CD8-positive, alpha-beta memory T cell (primary cell): ENCODE measurements around the gene PPP4R4. TPM values are rescaled to one million over a fixed set of nuclear protein-coding genes. Genes with fewer than 3 reads are reported as not detected.

ENCODE experiments used
- CTCF ChIA-PET: fragments of 350-600 bp; sonication (Branson Sonifier 250); formaldehyde crosslinking; loops from one replicate; lab custom pipeline; 2021; ENCODE audit warnings: antibody characterized with exemption; lab: Charles Lee
- POLR2A ChIA-PET: fragments of 350-600 bp; sonication (Branson Sonifier 250); formaldehyde crosslinking; loops from one replicate; lab custom pipeline; 2021; ENCODE audit warnings: antibody characterized with exemption; lab: Charles Lee
- DNase-seq, 5 donors: peaks; one replicate each; pipeline versions ENCODE4 v3.0.0 to v3.0.0-alpha.2; 2020 to 2022; ENCODE audit warnings: mixed read lengths in 1 of 5
- H3K27ac ChIP-seq: one replicate; pipeline ENCODE4 v1.7.0; 2013; ENCODE audit warnings: low read depth, mild to moderate bottlenecking, low read length, moderate library complexity
- H3K27me3 ChIP-seq: 2 replicates; pipeline ENCODE4 v1.7.0; 2013; ENCODE audit warnings: low read length, mild to moderate bottlenecking; ENCODE audit not compliant: insufficient read depth, poor library complexity, severe bottlenecking
- H3K36me3 ChIP-seq: 2 replicates; pipeline ENCODE4 v1.7.0; 2013; ENCODE audit warnings: mild to moderate bottlenecking, low read length, moderate library complexity; ENCODE audit not compliant: insufficient read depth
- H3K4me1 ChIP-seq: 2 replicates; pipeline ENCODE4 v1.7.0; 2013; ENCODE audit warnings: mild to moderate bottlenecking, low read length, moderate library complexity; ENCODE audit not compliant: insufficient read depth
- H3K4me3 ChIP-seq: 2 replicates; pipeline ENCODE4 v1.7.0; 2013; ENCODE audit warnings: mild to moderate bottlenecking, low read length
- H3K9me3 ChIP-seq: 2 replicates; pipeline ENCODE4 v1.7.0; 2013; ENCODE audit warnings: mild to moderate bottlenecking, low read length
- H3K27ac Mint-ChIP-seq, 8 donors: one replicate each; pipeline ENCODE4 v1.8.0; 2020 to 2021; ENCODE audit warnings: mixed read lengths in 8 of 8, mild to moderate bottlenecking in 6 of 8, inconsistent platforms in 3 of 8, moderate library complexity in 3 of 8
- H3K27me3 Mint-ChIP-seq, 2 donors: one replicate each; pipeline ENCODE4 v1.8.0; 2020 to 2021; ENCODE audit warnings: mixed read lengths in 2 of 2, mild to moderate bottlenecking in 1 of 2, moderate library complexity in 1 of 2
- H3K36me3 Mint-ChIP-seq, 3 donors: one replicate each; pipeline ENCODE4 v1.8.0; 2020 to 2021; ENCODE audit warnings: mixed read lengths in 3 of 3, inconsistent platforms in 1 of 3, mild to moderate bottlenecking in 1 of 3
- H3K4me1 Mint-ChIP-seq, 3 donors: one replicate each; pipeline ENCODE4 v1.8.0; 2020 to 2021; ENCODE audit warnings: mixed read lengths in 3 of 3, inconsistent platforms in 1 of 3, mild to moderate bottlenecking in 1 of 3
- H3K4me3 Mint-ChIP-seq, 7 donors: one replicate each; pipeline ENCODE4 v1.8.0; 2020 to 2021; ENCODE audit warnings: mixed read lengths in 7 of 7, mild to moderate bottlenecking in 6 of 7, moderate library complexity in 4 of 7, inconsistent platforms in 2 of 7
- H3K9me3 Mint-ChIP-seq, 5 donors: one replicate each; pipeline ENCODE4 v1.8.0; 2020 to 2022; ENCODE audit warnings: mixed read lengths in 5 of 5, mild to moderate bottlenecking in 3 of 5, moderate library complexity in 2 of 5, inconsistent platforms in 1 of 5
- polyA plus RNA-seq: library from polyadenylated mRNA; unstranded; fragments of 300-500 nt; fragmentation: Illumina TruSeq; gene quantifications from one replicate; pipeline ENCODE4 v1.2.3, GENCODE V29; 2021
- total RNA-seq, 2 experiments: library from RNA; stranded (reverse); gene quantifications; one replicate each; pipeline ENCODE4 v1.2.3, GENCODE V29; 2021

Gene PPP4R4
- total and polyA plus RNA-seq, 3 experiments from 2014 or later, result 0.17 to 1.8 (median 1.2) TPM

DNA sequence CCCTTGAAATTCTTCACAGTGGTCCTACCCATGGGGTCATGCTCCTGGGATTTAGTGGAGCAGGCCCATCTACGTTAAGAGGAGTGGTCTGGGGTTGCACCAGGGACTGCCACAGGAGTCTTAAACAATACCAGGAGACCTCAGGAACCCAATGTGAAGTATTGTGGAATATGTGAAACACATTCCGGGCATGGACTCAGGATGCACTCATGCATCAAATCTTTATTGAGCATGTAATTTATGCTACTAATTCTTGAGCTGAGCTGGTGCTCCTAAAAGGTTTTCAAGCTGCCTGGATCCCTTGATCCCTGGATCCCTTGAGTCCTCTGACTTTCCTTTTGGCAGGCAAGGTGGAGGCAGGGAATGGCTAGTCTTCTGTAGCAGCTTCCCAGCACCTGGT, 110.1 kb downstream of the PPP4R4 start:
- Histone ChIP-seq H3K4me1 (no peaks in the 10 kb centered on the region), H3K27ac (no peak overlapping the region), H3K4me3 (no peak overlapping the region), H3K27me3 (no peaks in the 10 kb centered on the region), H3K9me3 (no peaks in the 10 kb centered on the region), H3K36me3 (no peaks in the 10 kb centered on the region)
- Mint-ChIP-seq H3K27ac (no peak overlapping the region), H3K9me3 (peaks cover 0 to 2% (median 0%) of the 10 kb centered on the region in 5 donors), H3K4me3 (no peak overlapping the region), H3K27me3 (peaks cover 4 to 7% of the 10 kb centered on the region in 2 donors), H3K4me1 (no peaks in the 10 kb centered on the region), H3K36me3 (no peaks in the 10 kb centered on the region)
- ChIA-PET POLR2A (no interaction called here), CTCF (no interaction called here)
- no peak for DNase-seq

DNA sequence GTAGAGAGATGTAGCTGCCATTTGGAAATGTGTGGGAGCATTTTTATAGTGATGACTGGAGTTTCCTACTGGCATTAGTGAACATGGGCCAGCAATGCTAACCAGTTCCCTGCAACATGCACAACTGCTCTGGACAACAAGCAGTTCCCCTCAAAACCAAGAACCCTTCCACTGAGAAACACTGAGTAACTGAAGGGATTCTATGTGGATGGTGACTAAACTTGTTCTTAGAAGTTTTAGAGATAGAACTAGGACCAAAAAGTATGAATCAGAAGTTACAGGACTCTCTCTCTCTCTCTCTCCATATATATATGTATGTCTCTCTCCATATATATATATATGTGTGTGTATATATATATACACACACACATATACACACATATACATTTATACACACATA, 111.0 kb downstream of the PPP4R4 start:
- Mint-ChIP-seq H3K4me3 (no peak overlapping the region), H3K27ac (no peak overlapping the region), H3K27me3 (peaks cover 4 to 8% of the 10 kb centered on the region in 2 donors), H3K4me1 (no peaks in the 10 kb centered on the region), H3K36me3 (no peaks in the 10 kb centered on the region), H3K9me3 (peaks cover 0 to 2% (median 0%) of the 10 kb centered on the region in 5 donors)
- H3K9me3 ChIP-seq, result no peaks in the 10 kb centered on the region
- H3K36me3 ChIP-seq, result no peaks in the 10 kb centered on the region
- ChIA-PET CTCF (no interaction called here), POLR2A (no interaction called here)
- H3K27me3 ChIP-seq, result no peaks in the 10 kb centered on the region
- DNase-seq, result no peak
- H3K4me3 ChIP-seq, result no peak overlapping the region
- H3K27ac ChIP-seq, result no peak overlapping the region
- no peaks in the 10 kb centered on the region for H3K4me1 ChIP-seq

DNA sequence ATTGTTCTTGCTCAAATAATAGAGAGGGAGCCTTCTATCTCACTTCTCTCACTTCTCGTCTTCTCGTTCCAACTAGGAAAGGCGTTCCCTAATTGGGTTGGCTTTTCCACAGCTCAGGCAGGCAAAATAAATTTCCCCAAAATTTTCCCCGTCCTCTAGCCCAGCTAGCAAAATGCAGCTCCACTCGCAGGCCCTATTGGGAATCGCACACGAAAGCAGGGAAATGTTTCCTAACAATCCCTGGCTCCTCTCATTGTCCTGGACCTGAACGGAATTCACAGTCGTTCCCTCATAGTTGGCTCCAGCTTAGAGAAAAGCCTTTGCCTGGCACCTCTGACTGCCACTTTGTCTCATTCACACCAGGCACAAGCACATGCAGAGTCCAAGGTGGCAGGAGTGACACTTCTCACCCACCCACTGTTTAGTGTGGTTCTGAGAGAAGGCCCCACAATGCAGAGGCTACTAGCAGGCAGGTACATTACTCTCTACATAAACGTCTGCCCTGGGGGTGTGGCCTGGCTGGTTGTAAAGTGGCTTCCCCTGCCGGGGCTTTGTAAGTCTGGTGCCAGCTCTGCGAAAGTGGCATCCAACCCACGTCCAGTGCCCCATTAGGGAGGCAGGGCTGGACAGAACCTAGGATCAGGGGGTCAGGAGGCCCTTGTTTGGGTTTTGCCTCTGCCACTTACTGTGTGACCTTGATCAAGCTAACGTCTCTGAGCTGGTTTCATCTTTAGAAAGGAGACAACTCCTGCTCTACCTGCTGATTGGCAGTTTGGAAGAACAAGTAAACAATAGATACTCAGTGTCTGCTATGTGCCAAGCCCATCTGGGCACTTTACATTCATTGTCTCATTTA, 114.7 kb downstream of the PPP4R4 start:
- no peak overlapping the region for H3K27ac ChIP-seq
- ChIA-PET POLR2A (no interaction called here), CTCF (no interaction called here)
- H3K9me3 Mint-ChIP-seq, result peaks cover 0 to 5% (median 0%) of the 10 kb centered on the region in 5 donors
- DNase-seq, result no peak
- H3K4me3 Mint-ChIP-seq, result no peak overlapping the region
- no peaks in the 10 kb centered on the region for H3K36me3 Mint-ChIP-seq
- no peaks in the 10 kb centered on the region for H3K27me3 ChIP-seq
- no peak overlapping the region for H3K27ac Mint-ChIP-seq
- peaks cover 4 to 10% of the 10 kb centered on the region in 2 donors for H3K27me3 Mint-ChIP-seq
- H3K4me1 ChIP-seq, result no peaks in the 10 kb centered on the region
- no peaks in the 10 kb centered on the region for H3K9me3 ChIP-seq
- H3K4me1 Mint-ChIP-seq, result no peaks in the 10 kb centered on the region
- no peaks in the 10 kb centered on the region for H3K36me3 ChIP-seq
- H3K4me3 ChIP-seq, result no peak overlapping the region

GRCh38 chr14:94290197-94290596, 116.1 kb downstream of the PPP4R4 start:
- H3K36me3 ChIP-seq, result no peaks in the 10 kb centered on the region
- no peaks in the 10 kb centered on the region for H3K9me3 ChIP-seq
- H3K36me3 Mint-ChIP-seq, result no peaks in the 10 kb centered on the region
- no peak for DNase-seq
- H3K4me3 ChIP-seq, result no peak overlapping the region
- no peaks in the 10 kb centered on the region for H3K4me1 Mint-ChIP-seq
- ChIA-PET CTCF (no interaction called here), POLR2A (no interaction called here)
- peaks cover 4 to 13% of the 10 kb centered on the region in 2 donors for H3K27me3 Mint-ChIP-seq
- no peaks in the 10 kb centered on the region for H3K4me1 ChIP-seq
- no peak overlapping the region for H3K4me3 Mint-ChIP-seq
- H3K9me3 Mint-ChIP-seq, result peaks cover 0 to 5% (median 0%) of the 10 kb centered on the region in 5 donors
- no peak overlapping the region for H3K27ac Mint-ChIP-seq
- no peaks in the 10 kb centered on the region for H3K27me3 ChIP-seq
- H3K27ac ChIP-seq, result no peak overlapping the region

GRCh38 chr14:94291159-94291905, 117.2 kb downstream of the PPP4R4 start:
- peaks cover 4 to 24% of the 10 kb centered on the region in 2 donors for H3K27me3 Mint-ChIP-seq
- H3K36me3 Mint-ChIP-seq, result no peaks in the 10 kb centered on the region
- no peaks in the 10 kb centered on the region for H3K4me1 Mint-ChIP-seq
- Histone ChIP-seq H3K4me1 (no peaks in the 10 kb centered on the region), H3K36me3 (no peaks in the 10 kb centered on the region), H3K27ac (no peak overlapping the region), H3K4me3 (no peak overlapping the region), H3K27me3 (no peaks in the 10 kb centered on the region), H3K9me3 (no peaks in the 10 kb centered on the region)
- POLR2A ChIA-PET, result no interaction called here
- CTCF ChIA-PET, result no interaction called here
- H3K9me3 Mint-ChIP-seq, result peaks cover 0 to 5% (median 0%) of the 10 kb centered on the region in 5 donors
- DNase-seq, result no peak
- no peak overlapping the region for H3K27ac Mint-ChIP-seq
- H3K4me3 Mint-ChIP-seq, result no peak overlapping the region

DNA sequence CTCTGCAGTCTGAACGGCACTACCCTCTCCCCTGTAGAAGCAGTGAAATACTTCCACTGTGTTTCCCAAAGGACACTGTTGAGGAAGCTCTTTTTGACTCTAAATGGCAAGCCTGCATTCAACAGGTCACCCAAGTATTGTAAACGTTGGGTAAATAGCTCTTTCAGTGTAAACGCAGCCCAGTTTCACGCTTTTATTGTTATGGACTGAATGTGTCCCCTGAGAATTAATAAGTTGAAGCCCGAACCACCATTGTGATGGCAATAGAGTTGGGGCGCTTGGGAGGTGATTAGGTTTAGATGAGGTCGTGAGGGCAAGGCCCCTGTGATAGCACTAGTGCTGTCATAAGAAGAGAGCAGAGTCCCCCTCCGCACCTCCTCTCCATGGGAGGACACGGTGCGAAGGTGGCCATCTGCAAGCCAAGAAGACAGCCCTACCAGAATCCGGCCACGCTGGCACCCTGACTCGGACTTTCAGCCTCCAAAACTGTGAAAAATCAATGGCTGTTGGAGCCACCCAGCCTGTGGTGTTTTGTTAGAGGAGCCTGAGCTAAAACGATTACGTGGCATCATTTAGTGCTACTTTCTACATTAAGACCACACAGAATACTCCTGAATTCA, 117.9 kb downstream of the PPP4R4 start:
- CTCF ChIA-PET, result no interaction called here
- Mint-ChIP-seq H3K27ac (no peak overlapping the region), H3K4me3 (no peak overlapping the region), H3K4me1 (no peaks in the 10 kb centered on the region), H3K36me3 (no peaks in the 10 kb centered on the region), H3K9me3 (peaks cover 0 to 5% (median 0%) of the 10 kb centered on the region in 5 donors), H3K27me3 (peaks cover 4 to 28% of the 10 kb centered on the region in 2 donors)
- Histone ChIP-seq H3K36me3 (no peaks in the 10 kb centered on the region), H3K27ac (no peak overlapping the region), H3K4me1 (no peaks in the 10 kb centered on the region), H3K9me3 (no peaks in the 10 kb centered on the region), H3K4me3 (no peak overlapping the region), H3K27me3 (no peaks in the 10 kb centered on the region)
- POLR2A ChIA-PET, result no interaction called here
- DNase-seq, result no peak

DNA sequence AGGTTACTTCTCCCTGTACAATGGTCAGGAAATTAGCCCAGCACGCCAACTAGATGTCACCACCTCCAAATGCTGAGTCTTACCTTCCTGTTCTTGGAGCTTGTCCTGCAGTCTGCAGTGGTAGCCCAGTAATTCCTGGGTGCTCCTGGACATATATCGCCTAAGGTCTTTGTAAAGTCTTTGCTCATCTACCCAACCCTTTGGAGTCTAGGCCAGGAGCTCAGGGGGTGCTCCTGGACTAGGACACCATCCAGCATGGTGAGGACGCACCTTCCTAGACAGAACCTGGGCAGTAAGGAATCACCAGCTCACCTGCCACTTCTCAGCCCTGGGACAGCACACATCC, 118.4 kb downstream of the PPP4R4 start:
- H3K4me3 ChIP-seq, result no peak overlapping the region
- H3K4me1 ChIP-seq, result no peaks in the 10 kb centered on the region
- H3K27me3 Mint-ChIP-seq, result peaks cover 4 to 32% of the 10 kb centered on the region in 2 donors
- CTCF ChIA-PET, result no interaction called here
- no peaks in the 10 kb centered on the region for H3K9me3 ChIP-seq
- H3K27ac ChIP-seq, result no peak overlapping the region
- H3K9me3 Mint-ChIP-seq, result peaks cover 0 to 5% (median 0%) of the 10 kb centered on the region in 5 donors
- POLR2A ChIA-PET, result no interaction called here
- H3K4me3 Mint-ChIP-seq, result no peak overlapping the region
- DNase-seq, result no peak
- H3K36me3 ChIP-seq, result no peaks in the 10 kb centered on the region
- no peaks in the 10 kb centered on the region for H3K4me1 Mint-ChIP-seq
- no peak overlapping the region for H3K27ac Mint-ChIP-seq
- H3K27me3 ChIP-seq, result no peaks in the 10 kb centered on the region
- H3K36me3 Mint-ChIP-seq, result no peaks in the 10 kb centered on the region
